GM19025 (cell line): ENCODE data around the gene IRF6.

Source experiments
- ATAC-seq: cut with Tn5 transposase; IDR thresholded peaks from one replicate; pipeline ENCODE4 v1.9.1; 2021; ENCODE audit warnings: mild to moderate bottlenecking, low read depth, moderate library complexity; ENCODE audit not compliant: unreplicated experiment

The IRF6 gene

DNA sequence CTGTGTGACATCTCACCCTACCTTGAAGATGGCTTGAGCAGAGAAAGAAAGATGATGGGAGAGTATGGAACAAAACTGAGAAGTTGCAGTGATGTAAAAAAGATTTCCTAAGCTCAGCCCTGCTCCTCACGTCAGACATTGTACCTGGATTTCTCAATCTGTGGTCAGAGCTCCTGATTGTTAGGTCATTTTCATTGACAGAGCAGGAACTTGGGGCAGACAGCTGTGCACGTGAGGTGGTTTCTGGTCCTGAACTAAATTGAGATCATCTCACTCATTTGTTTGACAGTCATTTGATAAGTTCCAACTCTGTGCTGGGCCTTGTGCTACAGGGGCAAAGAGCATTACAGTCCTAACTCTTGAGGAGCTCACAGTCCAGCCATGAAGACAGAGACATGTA is 39.9 kb downstream of the IRF6 start:
- no peak for ATAC-seq

DNA sequence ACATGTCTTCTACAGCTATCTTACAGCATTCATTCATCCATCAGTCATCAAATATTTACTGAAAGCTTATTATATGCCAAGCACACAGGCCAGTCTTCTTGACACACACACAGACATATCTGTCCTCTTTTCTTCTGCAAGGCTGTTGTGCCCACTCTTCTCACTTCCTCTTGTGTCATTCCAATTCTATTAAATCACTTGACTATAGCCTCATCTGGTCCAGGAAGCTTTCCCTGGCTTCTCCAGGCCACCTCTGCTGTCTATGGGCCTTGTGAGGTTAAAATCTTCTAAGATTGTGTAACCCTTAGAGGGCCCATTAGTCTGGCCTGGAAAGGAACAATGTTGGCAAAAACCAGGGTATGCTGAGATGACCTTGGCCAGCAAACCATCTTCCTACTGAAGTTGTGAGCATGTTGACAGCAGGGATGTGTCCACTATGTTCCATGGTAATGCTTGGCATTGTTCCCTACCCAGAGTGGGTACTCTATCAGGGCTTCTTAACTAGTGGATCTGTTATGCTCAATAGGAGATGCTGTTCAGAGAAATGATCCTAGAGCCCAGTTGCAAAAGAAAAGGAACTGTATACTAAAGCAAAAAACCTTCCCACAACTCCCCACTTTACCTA is 44.8 kb downstream of the IRF6 start:
- no peak for ATAC-seq

DNA sequence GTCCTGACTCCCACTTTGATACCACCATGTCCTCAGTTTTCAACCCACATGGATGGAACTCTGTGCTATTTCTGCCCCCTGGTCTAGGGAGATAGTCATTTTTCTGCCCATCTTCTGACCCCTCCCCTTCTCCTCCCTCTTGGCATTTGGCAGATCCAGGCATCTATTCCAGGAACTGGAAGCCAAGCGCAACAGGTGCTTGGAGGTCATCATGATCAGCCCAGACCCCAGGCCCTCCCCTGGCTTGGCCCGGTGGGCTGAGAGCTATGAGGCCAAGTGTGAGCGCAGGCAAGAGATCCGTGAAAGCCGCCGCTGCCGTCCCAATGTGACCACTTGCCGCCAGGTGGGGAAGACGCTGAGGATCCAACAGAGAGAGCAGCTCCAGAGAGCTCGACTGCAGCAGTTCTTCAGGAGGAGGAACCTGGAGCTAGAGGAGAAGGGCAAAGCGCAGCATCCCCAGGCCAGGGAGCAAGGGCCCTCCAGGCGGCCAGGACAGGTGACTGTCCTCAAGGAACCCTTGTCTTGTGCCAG is 46.0 kb downstream of the IRF6 start:
- no peak for ATAC-seq

DNA sequence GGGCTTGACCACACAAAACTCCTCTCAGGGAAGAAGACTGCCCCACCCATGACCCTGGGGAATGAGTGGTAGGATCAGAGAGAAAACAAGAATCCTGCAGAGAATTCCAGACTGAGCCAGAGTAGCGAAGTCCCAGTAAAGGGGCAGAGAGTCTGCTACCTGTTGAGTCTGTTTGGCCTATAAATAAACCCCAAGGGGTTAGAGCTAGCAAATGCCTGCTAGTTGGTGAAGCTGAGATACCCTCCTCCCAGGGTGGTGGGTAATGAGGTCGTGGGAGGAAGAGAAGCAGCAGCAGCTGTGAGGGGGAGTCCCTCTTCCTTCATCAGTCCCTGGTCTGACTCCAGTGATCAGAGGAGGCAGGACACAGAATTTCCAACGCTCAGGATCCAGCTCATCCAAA is 47.5 kb downstream of the IRF6 start:
- ATAC-seq: no peak

DNA sequence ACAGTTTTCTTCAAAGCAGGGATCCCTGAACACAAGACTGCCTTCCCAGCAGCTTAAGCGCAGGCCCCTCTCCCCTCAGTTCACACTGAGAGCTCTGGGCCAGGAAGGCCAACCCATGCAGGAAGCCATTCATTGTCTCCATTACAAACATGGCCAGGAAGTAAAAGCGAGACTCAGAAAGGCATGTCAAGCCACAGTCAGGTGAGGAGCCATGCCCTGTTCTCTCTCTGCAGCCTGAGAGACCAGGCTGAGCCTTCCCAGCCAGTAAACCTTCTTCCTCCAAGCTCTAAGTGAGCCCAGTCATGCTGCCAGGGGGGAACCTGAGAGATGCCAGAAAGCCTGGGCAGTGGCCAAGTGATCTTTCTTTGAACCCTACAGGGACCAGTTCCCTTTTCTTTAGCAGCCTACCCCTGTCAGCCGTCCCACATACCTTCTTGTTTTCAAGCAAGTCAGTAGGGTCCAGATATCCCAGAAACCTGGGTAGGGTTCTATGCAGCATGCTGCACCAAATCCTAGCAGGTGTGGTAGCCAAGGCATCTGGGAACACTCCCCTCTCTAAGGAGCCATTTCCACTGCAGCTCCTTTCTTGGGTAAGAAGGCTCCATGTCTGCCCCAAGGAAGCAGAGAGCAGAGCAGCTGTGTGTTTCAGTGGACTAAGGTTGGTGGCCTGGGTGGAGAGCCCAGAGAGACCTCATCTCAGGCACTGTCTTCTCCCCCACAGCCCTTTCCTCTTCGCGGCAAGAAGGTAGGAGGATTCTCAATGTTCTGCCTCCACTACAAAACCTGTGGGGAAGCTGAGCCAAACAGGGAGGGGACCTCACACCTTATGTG is 49.1 kb downstream of the IRF6 start:
- ATAC-seq: no peak

DNA sequence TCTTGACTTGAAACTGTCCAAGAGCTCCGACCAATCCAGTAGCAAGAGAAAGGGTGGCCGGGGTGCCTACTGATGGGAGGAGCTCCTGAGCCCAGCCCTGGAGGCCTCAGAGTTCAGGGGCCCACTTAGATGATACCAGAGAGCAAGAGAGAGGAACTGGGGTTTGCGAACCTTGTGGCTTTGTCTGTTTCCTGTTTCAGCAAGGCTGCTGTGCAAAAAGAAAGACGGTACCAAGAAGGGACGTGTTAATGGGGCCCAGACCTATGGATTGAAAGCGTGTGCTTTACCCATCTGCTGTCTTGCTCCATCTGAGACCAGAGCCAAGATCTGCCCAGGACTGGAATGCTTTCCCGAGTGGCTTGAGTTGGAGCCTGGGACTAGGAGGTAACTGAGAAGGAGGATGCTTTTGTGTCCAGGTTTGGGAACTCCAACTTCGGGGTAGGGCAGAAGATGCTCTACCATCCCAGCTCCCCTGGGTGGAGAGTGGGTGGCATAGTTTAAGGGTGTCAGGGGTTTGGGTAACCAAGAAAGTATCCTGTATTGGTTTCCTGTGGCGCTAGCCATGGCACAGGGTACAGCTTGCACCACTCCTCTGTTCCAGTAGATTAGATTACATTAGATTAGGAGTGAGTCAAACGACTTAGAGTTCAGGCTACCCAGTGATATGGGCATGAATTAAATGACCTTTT is 49.9 kb downstream of the IRF6 start, which contains the start of gene TRAF3IP3:
TSS of gene TRAF3IP3 (plus strand) at position 128 of the 689 bp plus-strand sequence. CDS start 3,987 bp downstream, outside the sequence.
- peak; percentile 67 for ATAC-seq

DNA sequence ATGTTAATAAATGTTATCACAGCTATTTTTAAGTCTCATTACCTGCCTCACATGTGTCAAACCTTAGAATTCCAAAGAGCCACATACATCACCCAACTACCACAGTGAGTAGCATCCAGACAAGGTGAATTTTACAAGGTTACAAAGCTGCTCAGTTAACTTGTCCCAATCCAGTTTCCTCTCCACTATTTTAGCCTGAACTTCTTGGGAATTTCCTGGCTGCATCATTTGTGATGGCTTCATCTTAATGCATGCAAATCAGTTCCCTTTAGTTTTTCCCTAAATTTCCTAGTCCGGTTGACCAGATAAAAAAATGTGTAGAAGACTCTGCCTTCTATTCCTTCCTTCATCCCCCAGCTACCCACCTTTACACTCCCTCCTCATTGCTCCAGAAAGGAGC is 50.7 kb downstream of the IRF6 start:
- ATAC-seq: no peak

DNA sequence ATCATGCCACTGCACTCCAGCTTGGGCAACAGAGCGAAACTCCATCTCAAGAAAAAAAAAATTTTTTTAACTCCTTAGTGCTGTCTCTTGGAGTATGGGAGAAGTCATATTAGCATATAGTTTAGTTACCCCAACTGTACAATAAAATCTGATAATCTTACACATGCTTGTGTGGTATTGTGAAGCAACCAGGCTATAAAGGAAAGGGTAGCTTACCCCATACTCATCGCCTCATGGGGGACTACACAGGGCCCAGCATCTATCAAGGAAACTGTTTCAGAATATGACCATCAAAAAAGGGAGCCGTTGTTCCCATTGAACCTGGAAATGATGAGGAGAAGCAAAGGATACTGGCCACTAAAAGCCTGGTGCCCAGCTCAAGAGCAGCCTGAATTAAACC is 53.1 kb downstream of the IRF6 start:
- no peak for ATAC-seq

DNA sequence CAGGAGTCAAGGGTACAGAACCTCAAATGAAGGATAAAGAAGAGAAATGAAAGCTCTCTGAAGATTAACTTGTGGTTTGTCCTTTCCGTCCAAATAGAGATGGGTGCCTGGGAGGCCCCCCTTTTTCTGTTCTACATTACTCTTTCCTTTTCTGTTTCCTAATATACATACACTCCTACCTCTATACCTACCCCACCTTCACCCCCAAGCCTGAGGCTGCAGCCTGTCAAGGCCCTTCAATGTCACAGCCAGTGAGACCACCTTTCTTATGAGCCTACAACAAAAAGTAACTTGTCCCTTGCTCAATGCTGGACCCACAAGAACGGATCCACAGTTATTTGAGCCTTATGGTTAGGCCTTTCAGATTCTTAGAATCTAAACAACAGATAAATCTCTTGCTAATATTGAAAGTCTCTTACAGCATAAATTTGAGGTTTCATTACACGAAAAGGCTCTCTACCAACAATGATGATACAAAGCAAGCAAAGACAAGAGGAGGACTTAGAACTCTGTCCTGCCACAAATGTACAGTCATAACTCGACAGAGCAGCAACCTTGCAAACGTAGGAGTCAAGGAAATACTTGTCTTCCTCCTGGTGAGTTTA is 54.2 kb downstream of the IRF6 start:
- peak; percentile 36 for ATAC-seq

DNA sequence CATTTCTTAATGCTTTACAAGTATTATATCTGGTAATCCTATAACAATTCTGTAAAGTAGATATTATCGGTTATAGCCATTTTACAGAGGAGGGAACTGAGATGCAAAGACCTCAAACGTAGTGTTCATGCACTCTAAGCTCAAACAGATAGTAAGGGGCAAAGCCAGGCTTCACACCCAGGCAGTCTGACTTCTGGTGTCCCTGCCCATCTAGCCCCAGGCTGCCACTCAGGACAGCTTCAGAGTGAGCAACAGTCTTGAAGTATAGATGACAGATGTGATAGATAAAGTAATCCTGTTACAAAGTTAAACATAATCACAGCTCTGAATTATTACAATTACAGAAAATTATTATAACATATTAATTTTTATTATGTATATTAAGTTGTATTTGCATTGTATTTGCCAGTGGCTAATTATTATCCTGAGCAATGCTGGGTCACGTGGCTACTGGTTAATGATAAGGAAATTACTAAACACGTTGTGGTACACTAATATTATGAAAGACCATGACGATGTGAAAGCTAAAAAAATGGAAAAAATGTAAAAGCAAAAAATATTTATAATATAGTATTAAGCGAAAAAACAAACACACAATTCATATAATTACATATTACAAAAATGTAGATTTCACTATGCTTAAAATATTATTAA is 56.1 kb downstream of the IRF6 start:
- no peak for ATAC-seq

DNA sequence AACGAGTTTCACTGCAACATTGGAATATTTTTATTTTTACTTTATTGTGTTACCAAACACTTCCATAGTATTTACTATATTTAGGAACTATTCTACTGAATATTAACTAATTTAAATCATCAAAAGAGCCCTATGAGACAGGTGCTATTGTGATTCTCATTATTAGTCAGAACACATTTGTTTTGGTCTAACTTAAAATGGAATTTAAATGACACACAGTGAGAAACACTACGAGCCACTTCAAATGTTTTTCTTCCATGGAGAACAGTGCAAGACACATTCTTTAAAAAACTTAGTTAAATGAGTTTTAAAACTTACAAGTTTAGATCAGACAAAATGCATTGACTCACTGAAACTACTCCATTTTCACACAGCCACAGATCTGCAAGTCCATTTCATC is 56.7 kb downstream of the IRF6 start:
- no peak for ATAC-seq

DNA sequence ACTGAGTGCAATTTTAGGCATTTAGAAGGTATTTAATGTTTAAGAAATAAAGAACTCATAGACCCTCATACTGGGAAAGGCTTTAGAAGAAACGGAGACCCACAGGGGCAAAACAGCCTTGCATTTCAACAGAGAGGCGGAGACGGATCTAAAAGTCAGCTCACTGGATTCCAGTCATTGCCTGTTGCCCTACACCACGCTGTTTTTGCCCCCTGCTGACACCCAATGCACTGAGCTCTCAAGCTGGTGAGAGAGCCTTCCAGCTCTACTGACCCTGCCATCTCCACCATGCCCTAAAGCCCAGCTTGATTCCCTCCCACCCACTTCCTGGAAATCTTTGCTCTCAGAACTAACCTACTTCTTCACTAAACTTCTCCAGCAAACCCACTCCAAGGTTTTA is 57.3 kb downstream of the IRF6 start:
- ATAC-seq: no peak

DNA sequence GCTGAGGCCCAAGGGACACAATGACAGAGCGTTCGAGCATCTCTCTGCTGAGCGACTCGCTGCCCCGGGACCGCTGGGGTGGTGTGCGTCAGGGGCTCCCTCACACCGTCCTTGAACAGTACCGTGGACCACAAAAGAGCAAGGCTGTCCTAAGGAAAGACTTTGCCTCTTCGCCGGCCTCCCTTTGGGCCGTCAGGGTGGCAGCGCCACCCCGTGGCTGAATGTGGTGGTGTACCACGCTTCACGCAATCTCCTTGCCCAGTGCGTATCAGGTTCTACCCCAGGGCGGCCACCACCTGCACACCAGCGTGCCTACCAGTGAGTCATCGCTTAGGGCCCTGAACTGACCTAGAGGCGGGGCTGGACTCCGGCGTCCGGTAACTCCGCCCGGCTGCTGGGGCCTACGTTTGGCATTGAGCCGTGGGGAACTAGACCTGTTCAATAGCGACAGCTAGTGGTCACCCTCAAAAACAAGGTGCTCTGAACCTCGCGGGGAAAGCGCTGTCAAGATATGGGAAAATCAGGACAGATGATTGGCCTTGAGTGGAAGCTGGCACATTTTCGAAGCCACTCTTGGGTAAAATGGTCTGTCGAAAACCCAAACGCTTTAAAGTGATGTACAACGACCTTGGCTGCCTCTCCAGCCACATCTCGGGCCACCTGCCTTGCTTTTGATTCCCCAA is 58.2 kb downstream of the IRF6 start:
- ATAC-seq: peak; percentile 67

DNA sequence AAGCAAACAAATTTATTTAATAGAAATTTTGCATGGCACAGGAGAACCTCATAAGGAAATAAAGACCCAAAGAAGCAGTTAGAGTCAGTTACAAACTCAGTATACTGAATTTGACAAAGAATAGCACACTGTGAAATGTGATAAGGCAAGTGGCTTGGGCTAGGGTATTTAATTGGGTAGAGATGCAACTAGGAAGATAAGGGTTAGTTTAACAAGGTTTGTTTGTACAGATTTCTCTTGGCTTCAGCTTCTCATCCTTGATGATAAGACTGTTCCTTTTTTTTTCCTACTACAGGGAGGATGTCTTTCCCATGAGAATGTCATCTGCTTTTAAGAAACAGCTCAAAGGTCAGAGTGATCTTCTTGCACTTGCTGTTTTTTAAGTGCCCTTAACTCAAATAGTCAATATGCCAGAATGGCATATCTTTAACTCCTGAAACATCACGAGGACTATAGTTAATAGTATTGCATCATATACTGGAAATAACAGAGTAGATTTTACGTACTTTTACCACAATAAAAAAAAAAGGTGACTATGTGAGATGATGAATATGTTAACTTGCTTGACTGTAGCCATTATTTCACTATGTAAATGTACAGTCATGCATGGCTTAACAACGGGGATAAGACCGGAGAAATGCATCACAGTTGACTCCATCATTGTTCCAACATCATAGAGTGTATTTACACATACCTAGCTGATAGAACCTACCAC is 59.3 kb downstream of the IRF6 start:
- no peak for ATAC-seq

DNA sequence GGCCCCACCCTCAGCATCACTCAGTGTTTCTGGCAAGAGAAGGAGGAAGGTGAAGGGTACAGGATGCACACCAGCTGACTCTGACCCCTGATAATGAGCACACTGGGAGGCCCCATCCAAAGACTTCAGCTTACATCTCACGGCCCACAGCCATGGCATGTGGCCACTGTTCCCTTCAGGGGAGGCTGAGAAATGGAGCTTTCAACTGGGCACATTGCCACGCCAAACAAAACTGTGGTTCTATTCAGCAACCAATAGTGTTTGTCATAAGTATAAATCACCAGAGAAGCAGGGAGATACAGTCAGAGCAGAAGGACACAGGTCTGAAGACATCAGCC is 62.8 kb downstream of the IRF6 start:
- ATAC-seq: no peak

DNA sequence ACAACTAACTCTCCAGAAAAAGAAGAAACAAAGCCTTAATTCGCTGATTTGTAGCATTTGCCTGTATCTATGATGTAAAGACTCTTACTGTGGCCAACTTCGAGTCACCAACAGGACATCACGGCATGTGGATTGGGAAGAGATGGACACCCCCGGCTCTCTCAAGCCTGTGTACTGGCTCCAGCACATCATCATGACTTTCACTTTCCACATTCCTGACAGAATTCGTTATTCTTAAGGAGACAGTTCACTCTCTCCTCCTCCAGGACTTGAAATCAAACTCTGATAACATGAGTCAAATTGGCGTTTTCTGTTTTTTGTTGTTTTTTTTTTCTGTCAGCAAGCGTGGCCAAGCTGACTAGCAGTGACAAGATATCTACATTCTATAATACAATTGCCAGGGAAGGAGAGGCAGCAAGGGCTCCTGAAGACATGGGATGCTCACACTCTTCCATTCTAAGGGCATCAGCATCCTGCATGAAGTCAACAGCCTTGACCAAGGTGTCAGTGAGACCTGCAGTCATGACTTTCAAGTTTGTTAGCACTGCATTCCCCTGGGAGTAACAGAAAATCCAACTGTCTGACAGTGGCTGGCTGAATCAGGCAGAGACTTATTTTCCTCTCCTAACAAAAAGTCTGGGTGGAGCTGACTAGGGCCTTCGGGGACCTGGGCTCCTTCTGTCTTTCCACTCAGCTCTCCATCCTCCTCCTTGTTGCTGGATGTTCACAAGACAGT is 63.4 kb downstream of the IRF6 start:
- ATAC-seq: no peak

DNA sequence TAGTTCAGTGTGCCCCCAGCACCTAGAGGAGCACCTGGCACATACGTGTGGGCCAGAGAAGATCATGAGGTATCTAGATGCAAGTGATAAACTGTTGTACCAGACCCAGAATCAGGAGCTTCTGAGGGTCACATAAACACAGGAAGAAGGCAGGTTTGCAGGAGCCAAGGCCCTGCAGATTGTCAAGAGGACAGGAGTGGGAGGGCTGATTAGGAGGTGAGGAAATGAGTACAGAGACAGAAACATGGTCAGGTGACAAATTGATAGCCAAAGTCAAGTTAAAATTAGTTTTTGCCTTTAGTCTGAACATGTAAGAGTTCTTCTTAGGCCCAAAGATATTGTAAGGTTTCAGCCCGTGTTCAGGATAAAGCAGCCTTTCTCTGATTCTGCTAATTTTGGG is 64.1 kb downstream of the IRF6 start:
- no peak for ATAC-seq

DNA sequence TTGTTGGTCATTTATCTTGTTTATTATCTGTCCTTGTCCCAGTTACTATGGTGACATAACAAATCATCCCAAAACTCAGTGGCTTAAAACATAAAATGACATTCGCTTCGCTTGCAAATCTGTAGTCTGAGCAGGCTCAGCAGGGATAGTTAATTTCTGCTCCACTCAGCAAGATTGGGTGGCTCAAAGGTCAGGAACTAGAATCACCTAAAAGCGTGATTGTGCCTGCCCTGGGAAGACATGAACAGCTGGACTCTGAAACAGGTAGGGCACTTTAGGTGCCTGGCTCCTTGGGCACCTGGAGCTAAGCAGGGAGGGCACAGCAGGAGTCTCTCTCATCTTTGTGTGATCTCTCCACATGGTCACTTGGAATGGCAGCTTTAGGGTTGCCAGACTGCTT is 64.7 kb downstream of the IRF6 start:
- ATAC-seq: no peak

DNA sequence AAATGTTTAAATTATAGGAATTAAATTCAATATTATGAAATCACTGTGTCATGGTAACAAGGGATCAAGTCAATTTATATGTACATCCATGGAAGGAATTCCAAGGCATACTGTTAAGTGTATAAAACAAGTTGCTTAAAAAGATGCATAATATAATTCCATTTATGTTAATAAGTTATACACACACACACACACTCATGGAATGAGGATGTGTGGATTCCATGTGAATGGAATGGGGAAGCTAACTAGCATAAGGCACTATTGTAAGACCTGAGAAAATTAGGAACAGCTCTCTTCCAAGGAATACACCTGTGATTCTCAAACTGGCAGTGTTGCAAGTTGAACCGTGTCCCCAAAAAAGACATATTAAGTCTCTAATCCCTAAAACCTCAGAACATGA is 67.7 kb downstream of the IRF6 start:
- ATAC-seq: no peak
